ENCODE results near the gene FBXL22.
A peak's percentile ranks its signal among the peaks of the same experiment; 100 is the strongest.
"Not testable (repeated sequence)": the region's sequence is repeated elsewhere in the genome, so short reads cannot be mapped to it uniquely, and the experiment has no call there.

The FBXL22 gene

DNA sequence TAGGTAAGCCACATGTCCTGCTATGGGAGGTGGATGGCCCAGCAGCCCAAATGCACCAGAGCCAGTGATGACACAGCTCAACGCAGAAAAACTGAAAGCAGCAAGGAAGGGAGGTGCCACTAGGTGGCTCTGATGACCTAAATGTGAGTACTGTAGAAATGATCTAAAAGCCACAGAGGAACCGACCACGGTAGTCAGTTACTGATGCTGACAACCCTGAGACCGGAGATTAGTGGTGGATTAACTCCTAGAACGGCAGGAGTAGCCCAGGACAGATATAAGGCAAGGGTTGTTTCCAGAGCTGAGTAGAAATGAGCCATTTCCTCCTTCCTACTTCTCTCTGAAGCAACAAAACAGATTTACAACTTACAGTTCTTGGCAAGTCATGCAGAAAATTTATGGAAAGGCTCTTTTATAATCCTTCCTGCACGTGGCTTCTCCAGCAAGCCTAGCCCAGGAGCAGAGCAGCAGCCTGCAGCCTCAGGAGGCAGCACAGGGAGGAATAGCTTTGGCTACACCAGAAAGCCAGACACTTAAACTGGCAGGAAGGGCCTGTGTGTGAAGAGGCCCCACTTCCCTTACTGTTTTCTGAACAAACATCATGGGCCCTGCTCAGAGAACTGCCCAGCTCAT is 13.1 kb downstream of the FBXL22 start:
- Histone ChIP-seq H3K36me3 (ENCODE audit: control insufficient read depth, insufficient read depth, low read length) (peaks cover 5% of the 10 kb centered on the region), H3K27ac (ENCODE audit: insufficient read depth, low read depth, low read length, poor library complexity, severe bottlenecking) (peak overlapping the region; percentile 72), H3K4me3 (ENCODE audit: insufficient read depth, low read depth, low read length) (no peak overlapping the region), H3K9me3 (ENCODE audit: control insufficient read depth, low read length) (no peaks in the 10 kb centered on the region), H3K27me3 (ENCODE audit: control insufficient read depth, insufficient read depth, low read length, poor library complexity, severe bottlenecking) (no peaks in the 10 kb centered on the region), H3K4me1 (ENCODE audit: control insufficient read depth, insufficient read depth, low read length) (peaks cover 10% of the 10 kb centered on the region)
- WGBS, 2 experiments: 21 to 28% methylated on average over 6 of the region's 6 CpGs

DNA sequence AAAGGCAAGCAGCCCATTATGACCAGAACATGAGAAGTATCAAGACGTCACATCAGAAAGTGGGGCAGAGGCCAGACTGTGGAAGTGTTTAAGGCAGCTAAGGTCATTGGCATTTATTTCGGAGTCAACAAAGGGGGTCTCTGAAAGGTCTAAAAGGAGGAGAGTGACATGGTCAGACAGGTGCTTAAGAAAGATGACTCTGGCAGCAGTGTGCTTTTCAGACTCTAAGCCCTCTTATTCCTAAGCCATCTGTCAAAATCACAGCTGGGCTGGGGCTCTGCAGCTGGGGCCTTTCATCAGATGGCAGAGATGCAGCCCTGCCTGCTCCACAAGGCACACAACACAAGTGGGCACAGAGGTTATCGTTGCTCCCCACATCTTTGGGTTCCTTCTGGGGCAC is 14.0 kb downstream of the FBXL22 start:
- peaks cover 10% of the 10 kb centered on the region for H3K4me1 ChIP-seq (ENCODE audit: control insufficient read depth, insufficient read depth, low read length)
- H3K9me3 ChIP-seq (ENCODE audit: control insufficient read depth, low read length): no peaks in the 10 kb centered on the region
- H3K27ac ChIP-seq (ENCODE audit: insufficient read depth, low read depth, low read length, poor library complexity, severe bottlenecking): peak overlapping the region; percentile 72
- 94 to 95% methylated on average over 3 of the region's 3 CpGs for WGBS, 2 experiments
- peaks cover 5% of the 10 kb centered on the region for H3K36me3 ChIP-seq (ENCODE audit: control insufficient read depth, insufficient read depth, low read length)
- no peak overlapping the region for H3K4me3 ChIP-seq (ENCODE audit: insufficient read depth, low read depth, low read length)
- no peaks in the 10 kb centered on the region for H3K27me3 ChIP-seq (ENCODE audit: control insufficient read depth, insufficient read depth, low read length, poor library complexity, severe bottlenecking)

- 92 to 94% methylated on average over 15 of the region's 15 CpGs for WGBS, 2 experiments
- H3K36me3 ChIP-seq (ENCODE audit: control insufficient read depth, insufficient read depth, low read length): peaks cover 5% of the 10 kb centered on the region
- H3K4me3 ChIP-seq (ENCODE audit: insufficient read depth, low read depth, low read length): no peak overlapping the region
Measured at GRCh38 chr15:63612300-63612699, 15.1 kb downstream of the FBXL22 start.

DNA sequence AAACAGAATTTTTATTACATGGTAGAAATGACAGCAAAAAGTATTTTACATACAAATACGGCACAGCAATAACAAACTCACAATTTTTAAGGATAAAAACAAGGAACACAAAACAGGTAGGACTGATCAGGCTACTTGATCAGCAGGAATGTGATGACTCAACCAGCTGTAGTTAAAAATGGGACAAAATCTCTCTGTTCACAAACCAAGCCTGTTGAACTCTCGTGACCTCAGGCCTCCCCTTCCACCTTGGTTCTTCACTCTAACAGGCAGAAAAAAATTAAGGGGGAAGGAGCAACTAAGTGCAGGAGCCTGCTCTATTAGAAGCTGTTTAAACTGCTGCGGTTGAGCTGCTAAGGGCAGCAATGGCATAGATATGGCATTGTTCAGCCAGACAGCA is 18.7 kb downstream of the FBXL22 start:
- Histone ChIP-seq H3K27me3 (ENCODE audit: control insufficient read depth, insufficient read depth, low read length, poor library complexity, severe bottlenecking) (no peaks in the 10 kb centered on the region), H3K27ac (ENCODE audit: insufficient read depth, low read depth, low read length, poor library complexity, severe bottlenecking) (no peak overlapping the region), H3K4me3 (ENCODE audit: insufficient read depth, low read depth, low read length) (no peak overlapping the region), H3K4me1 (ENCODE audit: control insufficient read depth, insufficient read depth, low read length) (peaks cover 5% of the 10 kb centered on the region), H3K9me3 (ENCODE audit: control insufficient read depth, low read length) (no peaks in the 10 kb centered on the region), H3K36me3 (ENCODE audit: control insufficient read depth, insufficient read depth, low read length) (peaks cover 5% of the 10 kb centered on the region)
- 95 to 96% methylated on average over 3 of the region's 3 CpGs for WGBS, 2 experiments

More at GRCh38 chr15:63612300-63612699, 15.1 kb downstream of the FBXL22 start:
- Histone ChIP-seq H3K27ac (ENCODE audit: insufficient read depth, low read depth, low read length, poor library complexity, severe bottlenecking) (no peak overlapping the region), H3K4me1 (ENCODE audit: control insufficient read depth, insufficient read depth, low read length) (peaks cover 10% of the 10 kb centered on the region), H3K9me3 (ENCODE audit: control insufficient read depth, low read length) (no peaks in the 10 kb centered on the region), H3K27me3 (ENCODE audit: control insufficient read depth, insufficient read depth, low read length, poor library complexity, severe bottlenecking) (no peaks in the 10 kb centered on the region)

DNA sequence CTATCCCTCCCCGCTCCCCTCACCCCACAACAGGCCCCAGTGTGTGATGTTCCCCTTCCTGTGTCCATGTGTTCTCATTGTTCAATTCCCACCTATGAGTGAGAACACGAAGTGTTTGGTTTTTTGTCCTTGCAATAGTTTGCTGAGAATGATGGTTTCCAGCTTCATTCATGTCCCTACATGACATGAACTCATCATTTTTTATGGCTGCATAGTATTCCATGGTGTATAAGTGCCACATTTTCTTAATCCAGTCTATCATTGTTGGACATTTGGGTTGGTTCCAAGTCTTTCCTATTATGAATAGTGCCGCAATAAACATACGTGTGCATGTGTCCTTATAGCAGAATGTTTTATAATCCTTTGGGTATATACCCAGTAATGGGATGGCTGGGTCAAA is 20.0 kb downstream of the FBXL22 start:
- H3K27me3 ChIP-seq (ENCODE audit: control insufficient read depth, insufficient read depth, low read length, poor library complexity, severe bottlenecking); H3K36me3 ChIP-seq (ENCODE audit: control insufficient read depth, insufficient read depth, low read length); H3K9me3 ChIP-seq (ENCODE audit: control insufficient read depth, low read length); H3K4me1 ChIP-seq (ENCODE audit: control insufficient read depth, insufficient read depth, low read length); H3K4me3 ChIP-seq (ENCODE audit: insufficient read depth, low read depth, low read length); H3K27ac ChIP-seq (ENCODE audit: insufficient read depth, low read depth, low read length, poor library complexity, severe bottlenecking): not testable (repeated sequence)
- 95% methylated on average over 2 to 3 of the region's 4 CpGs for WGBS, 2 experiments

GRCh38 chr15:63617627-63618026 is 20.4 kb downstream of the FBXL22 start:
- not testable (repeated sequence) for H3K27me3 ChIP-seq (ENCODE audit: control insufficient read depth, insufficient read depth, low read length, poor library complexity, severe bottlenecking); H3K36me3 ChIP-seq (ENCODE audit: control insufficient read depth, insufficient read depth, low read length); H3K4me3 ChIP-seq (ENCODE audit: insufficient read depth, low read depth, low read length); H3K9me3 ChIP-seq (ENCODE audit: control insufficient read depth, low read length); H3K4me1 ChIP-seq (ENCODE audit: control insufficient read depth, insufficient read depth, low read length); H3K27ac ChIP-seq (ENCODE audit: insufficient read depth, low read depth, low read length, poor library complexity, severe bottlenecking)
- no CpG with 5 or more reads among the region's 3 CpGs for WGBS, 2 experiments

DNA sequence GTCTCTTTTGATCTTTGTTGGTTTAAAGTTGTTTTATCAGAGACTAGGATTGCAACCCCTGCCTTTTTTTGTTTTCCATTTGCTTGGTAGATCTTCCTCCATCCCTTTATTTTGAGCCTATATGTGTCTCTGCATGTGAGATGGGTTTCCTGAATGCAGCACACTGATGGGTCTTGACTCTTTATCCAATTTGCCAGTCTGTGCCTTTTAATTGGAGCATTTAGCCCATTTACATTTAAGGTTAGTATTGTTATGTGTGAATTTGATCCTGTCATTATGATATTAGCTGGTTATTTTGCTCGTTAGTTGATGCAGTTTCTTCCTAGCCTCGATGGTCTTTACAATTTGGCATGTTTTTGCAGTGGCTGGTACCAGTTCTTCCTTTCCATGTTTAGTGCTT is 23.6 kb downstream of the FBXL22 start:
- H3K4me3 ChIP-seq (ENCODE audit: insufficient read depth, low read depth, low read length); H3K27ac ChIP-seq (ENCODE audit: insufficient read depth, low read depth, low read length, poor library complexity, severe bottlenecking); H3K27me3 ChIP-seq (ENCODE audit: control insufficient read depth, insufficient read depth, low read length, poor library complexity, severe bottlenecking); H3K9me3 ChIP-seq (ENCODE audit: control insufficient read depth, low read length); H3K4me1 ChIP-seq (ENCODE audit: control insufficient read depth, insufficient read depth, low read length): not testable (repeated sequence)
- H3K36me3 ChIP-seq (ENCODE audit: control insufficient read depth, insufficient read depth, low read length): peaks cover 21% of the 10 kb centered on the region
- no CpG with 5 or more reads among the region's 2 CpGs for WGBS, 2 experiments

DNA sequence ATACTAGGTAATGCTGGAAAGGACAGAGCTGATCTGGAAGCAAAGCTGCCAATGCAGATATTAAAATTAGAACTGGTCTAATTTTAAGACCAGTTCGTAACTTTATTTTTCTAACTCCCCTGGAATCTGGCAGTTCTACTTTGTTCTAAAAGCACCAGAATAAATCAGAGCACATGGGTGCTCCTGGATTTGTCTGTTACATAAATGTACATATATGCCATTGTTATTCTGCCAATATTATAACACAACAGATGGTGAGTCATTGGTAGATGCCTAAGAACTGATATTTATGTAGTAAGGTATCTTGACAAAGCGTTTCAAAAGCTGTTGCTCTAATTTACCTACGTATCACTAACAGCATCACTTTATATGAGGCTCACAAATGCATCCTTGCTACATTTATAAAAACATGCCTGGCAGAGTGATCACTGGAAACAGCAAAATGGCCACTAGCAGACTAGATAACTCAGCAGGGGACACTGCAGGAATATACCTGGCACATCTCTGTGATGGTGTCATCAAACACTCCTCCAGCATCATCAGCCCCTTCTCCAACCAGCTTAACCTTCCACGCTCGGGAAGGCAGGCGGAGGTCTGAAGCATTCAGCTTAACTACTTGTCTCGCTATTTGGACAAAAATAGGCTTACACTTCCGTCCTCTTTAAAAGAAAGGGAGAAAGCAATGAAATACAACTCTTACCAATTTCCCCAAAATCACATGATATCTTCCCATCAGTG is 26.2 kb downstream of the FBXL22 start:
- Histone ChIP-seq H3K27me3 (ENCODE audit: control insufficient read depth, insufficient read depth, low read length, poor library complexity, severe bottlenecking) (no peaks in the 10 kb centered on the region), H3K27ac (ENCODE audit: insufficient read depth, low read depth, low read length, poor library complexity, severe bottlenecking) (no peak overlapping the region), H3K9me3 (ENCODE audit: control insufficient read depth, low read length) (no peaks in the 10 kb centered on the region), H3K36me3 (ENCODE audit: control insufficient read depth, insufficient read depth, low read length) (peaks cover 27% of the 10 kb centered on the region), H3K4me3 (ENCODE audit: insufficient read depth, low read depth, low read length) (no peak overlapping the region), H3K4me1 (ENCODE audit: control insufficient read depth, insufficient read depth, low read length) (no peaks in the 10 kb centered on the region)
- 96 to 97% methylated on average over 8 of the region's 8 CpGs for WGBS, 2 experiments

DNA sequence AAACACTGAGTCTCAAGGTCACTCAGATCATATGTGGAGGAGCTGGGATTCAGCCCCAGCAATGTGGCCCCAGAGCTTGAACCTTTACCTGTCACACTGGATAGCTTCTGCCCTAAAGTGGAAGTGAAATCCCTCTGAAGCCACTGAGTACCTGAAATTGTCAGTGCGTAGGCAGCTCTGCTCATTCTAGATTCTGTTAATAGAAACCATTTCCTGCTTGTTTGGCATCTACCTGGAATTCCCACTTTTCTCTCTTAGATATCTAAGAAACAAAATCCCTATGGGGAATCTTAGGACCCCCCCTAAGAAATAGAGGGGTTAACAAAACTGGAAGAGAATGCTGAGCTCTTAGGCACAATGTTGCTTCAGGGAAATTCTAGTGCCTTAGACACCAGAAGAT is 29.8 kb downstream of the FBXL22 start:
- Histone ChIP-seq H3K36me3 (ENCODE audit: control insufficient read depth, insufficient read depth, low read length) (peaks cover 41% of the 10 kb centered on the region), H3K4me1 (ENCODE audit: control insufficient read depth, insufficient read depth, low read length) (no peaks in the 10 kb centered on the region), H3K27ac (ENCODE audit: insufficient read depth, low read depth, low read length, poor library complexity, severe bottlenecking) (no peak overlapping the region), H3K9me3 (ENCODE audit: control insufficient read depth, low read length) (no peaks in the 10 kb centered on the region), H3K27me3 (ENCODE audit: control insufficient read depth, insufficient read depth, low read length, poor library complexity, severe bottlenecking) (no peaks in the 10 kb centered on the region), H3K4me3 (ENCODE audit: insufficient read depth, low read depth, low read length) (no peak overlapping the region)
- WGBS, 2 experiments: 92 to 95% methylated on average over 1 of the region's 1 CpG

DNA sequence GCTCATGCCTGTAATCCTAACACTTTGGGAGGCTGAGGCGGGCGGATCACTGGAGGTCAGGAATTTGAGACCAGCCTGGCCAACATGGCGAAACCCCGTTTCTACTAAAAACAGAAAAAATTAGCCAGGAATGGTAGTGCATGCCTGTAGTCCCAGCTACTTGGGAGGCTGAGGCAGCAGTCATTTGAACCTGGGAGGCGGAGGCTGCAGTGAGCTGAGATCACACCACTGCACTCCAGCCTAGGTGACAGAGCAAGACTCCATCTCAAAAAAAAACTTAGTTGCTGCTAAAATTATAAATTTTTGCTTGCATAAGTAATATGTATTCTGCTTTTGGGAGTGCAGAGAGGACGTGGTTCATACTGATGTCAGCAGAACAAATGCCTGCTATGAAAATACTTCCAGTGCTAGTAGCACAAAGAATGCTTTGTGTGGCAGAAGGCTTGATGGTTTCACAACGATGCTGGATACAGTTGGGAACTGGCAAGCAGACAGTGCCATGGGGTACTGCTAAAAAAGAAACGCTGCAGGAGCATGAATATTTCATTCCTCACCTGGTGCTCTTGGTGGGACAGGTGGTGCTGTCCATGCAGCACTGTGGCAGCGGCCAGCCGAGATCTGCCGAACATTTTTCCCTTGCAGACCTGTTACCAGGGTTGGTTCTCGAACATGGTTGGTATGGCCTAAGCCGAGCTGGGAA is 31.1 kb downstream of the FBXL22 start:
- no peaks in the 10 kb centered on the region for H3K9me3 ChIP-seq (ENCODE audit: control insufficient read depth, low read length)
- no peaks in the 10 kb centered on the region for H3K27me3 ChIP-seq (ENCODE audit: control insufficient read depth, insufficient read depth, low read length, poor library complexity, severe bottlenecking)
- 93 to 95% methylated on average over 12 to 13 of the region's 13 CpGs for WGBS, 2 experiments
- no peak overlapping the region for H3K4me3 ChIP-seq (ENCODE audit: insufficient read depth, low read depth, low read length)
- no peaks in the 10 kb centered on the region for H3K4me1 ChIP-seq (ENCODE audit: control insufficient read depth, insufficient read depth, low read length)
- H3K27ac ChIP-seq (ENCODE audit: insufficient read depth, low read depth, low read length, poor library complexity, severe bottlenecking): no peak overlapping the region
- peaks cover 34% of the 10 kb centered on the region for H3K36me3 ChIP-seq (ENCODE audit: control insufficient read depth, insufficient read depth, low read length)

Data from ectodermal cell (in vitro differentiated cells).